K562 (cell line): ENCODE data around the gene CTH. TPM values are rescaled to one million over a fixed set of nuclear protein-coding genes. Genes with fewer than 3 reads are reported as not detected.

Experiments
- ATAC-seq: fragments of 200-7000 bp; cut with Tn5 transposase; 3 replicates; pipeline ENCODE4 v1.9.1; 2020; ENCODE audit warnings: moderate library complexity
- BruUV-seq: library from RNA; stranded (reverse); fragments of 400-500 nt; replicated peaks from 2 replicates; lab custom pipeline; 2021; lab: Mats Ljungman, UMichigan
- CTCF ChIA-PET: fragments of 300-600 bp; formaldehyde crosslinking; extraction: SDS; loops from one replicate; lab custom pipeline; 2021; ENCODE audit warnings: low intra/inter-chr PET ratio; lab: Yijun Ruan, JAX
- POLR2A ChIA-PET: fragments of 300-600, 350-650 bp; sonication (Branson Sonifier 250); formaldehyde crosslinking; extraction: SDS; loops from one replicate; lab custom pipeline; 2021; ENCODE audit warnings: antibody characterized with exemption, inconsistent platforms; lab: Yijun Ruan, JAX
- DNase-seq, 4 experiments: peaks; one replicate each; pipeline versions ENCODE4 v3.0.0 to v3.0.0-alpha.2; 2011 to 2018; ENCODE audit warnings: low spot score in 3 of 4, mixed read lengths in 3 of 4; ENCODE audit errors: extremely low read depth in 1 of 4
- FAIRE-seq: peaks from 2 replicates; lab custom pipeline; 2011; peaks lifted over from hg19 to GRCh38; lab: Jason Lieb, UNC
- H2AFZ ChIP-seq: 2 replicates; pipeline ENCODE4 v1.6.0; 2011; ENCODE audit warnings: low read depth, low read length, control low read depth, inconsistent platforms
- H3K27ac ChIP-seq: fragments of 200-600 bp; 3 replicates; pipeline ENCODE4 v1.8.0; 2011; ENCODE audit warnings: low read depth, mild to moderate bottlenecking, control low read depth, inconsistent platforms, low read length, moderate library complexity, mixed read lengths; ENCODE audit errors: extremely low read depth
- H3K27me3 ChIP-seq, 2 experiments: fragments of 300-600 bp in 1 of 2; 2 replicates in 1 of 2; 3 replicates in 1 of 2; pipeline versions ENCODE4 v1.6.0 to v1.8.0; 2011; ENCODE audit warnings: inconsistent platforms in 2 of 2, low read length in 2 of 2, mild to moderate bottlenecking in 1 of 2, mixed read lengths in 1 of 2, moderate library complexity in 1 of 2; ENCODE audit not compliant: control insufficient read depth in 2 of 2, insufficient read depth in 2 of 2
- H3K36me3 ChIP-seq: fragments of 300-600 bp; 3 replicates; pipeline ENCODE4 v1.8.0; 2011; ENCODE audit warnings: mild to moderate bottlenecking, low read length, inconsistent platforms; ENCODE audit not compliant: control insufficient read depth, insufficient read depth
- H3K4me1 ChIP-seq, 2 experiments: fragments of 200-600 bp in 1 of 2; replicated peaks in 1 of 2; 2 replicates in 1 of 2; 3 replicates in 1 of 2; pipeline versions ENCODE4 v1.5.1 to v1.8.0; 2011; ENCODE audit warnings: inconsistent platforms in 2 of 2, low read length in 2 of 2, mild to moderate bottlenecking in 1 of 2, mixed read lengths in 1 of 2, moderate library complexity in 1 of 2; ENCODE audit not compliant: control insufficient read depth in 2 of 2, insufficient read depth in 2 of 2
- H3K4me2 ChIP-seq: 2 replicates; pipeline ENCODE4 v1.6.1; 2011; ENCODE audit warnings: low read length, control low read depth, inconsistent platforms, mixed read lengths; ENCODE audit not compliant: insufficient read depth
- H3K4me3 ChIP-seq: fragments of 200-600 bp; sonication (generic), shearing (Covaris generic); 2 replicates; pipeline ENCODE4 v1.5.1; 2016; ENCODE audit warnings: control low read depth, inconsistent platforms
- H3K79me2 ChIP-seq: fragments of 200-600 bp; 3 replicates; pipeline ENCODE4 v1.8.0; 2011; ENCODE audit warnings: low read length, inconsistent platforms; ENCODE audit not compliant: control insufficient read depth, insufficient read depth
- H3K9ac ChIP-seq, 2 experiments: 2 replicates each; pipeline versions ENCODE4 v1.6.0 to v1.6.1; 2011; ENCODE audit warnings: low read depth in 2 of 2, low read length in 2 of 2, control low read depth in 1 of 2, inconsistent platforms in 1 of 2, mild to moderate bottlenecking in 1 of 2, mixed read lengths in 1 of 2; ENCODE audit not compliant: insufficient read depth in 1 of 2
- H3K9me1 ChIP-seq: one replicate; pipeline ENCODE4 v1.6.0; 2011; ENCODE audit warnings: inconsistent platforms, mild to moderate bottlenecking, low read length, moderate library complexity; ENCODE audit not compliant: control insufficient read depth, insufficient read depth
- H3K9me3 ChIP-seq: replicated peaks from 2 replicates; pipeline ENCODE4 v1.5.1; 2011; ENCODE audit warnings: low read depth, low read length, inconsistent platforms; ENCODE audit not compliant: control insufficient read depth, insufficient read depth
- H4K20me1 ChIP-seq: replicated peaks from 2 replicates; pipeline ENCODE4 v1.6.1; 2011; ENCODE audit warnings: low read length, inconsistent platforms, mixed read lengths; ENCODE audit not compliant: control insufficient read depth, insufficient read depth
- C11orf30 ChIP-seq: fragments of 450-650 bp; IDR thresholded peaks from 2 replicates; pipeline ENCODE4 v1.6.1; 2016; ENCODE audit warnings: low read depth, mild to moderate bottlenecking
- ELF2 ChIP-seq: fragments of 250-450 bp; sonication (Bioruptor Pico); IDR thresholded peaks from 2 replicates; pipeline ENCODE4 v1.5.0; 2021; ENCODE audit warnings: mild to moderate bottlenecking
- HDAC1 ChIP-seq, 2 experiments: fragments of 450-650 bp; IDR thresholded peaks; 2 replicates each; pipeline ENCODE4 v1.6.1; 2016 to 2017; ENCODE audit warnings: inconsistent platforms in 1 of 2, mild to moderate bottlenecking in 1 of 2, moderate library complexity in 1 of 2
- HDAC6 ChIP-seq: IDR thresholded peaks from 2 replicates; pipeline ENCODE4 v1.6.1; 2012; ENCODE audit warnings: low read depth, mild to moderate bottlenecking, control low read depth, inconsistent platforms, low read length, moderate library complexity
- KLF10 ChIP-seq: fragments of 250-450 bp; sonication (Bioruptor Pico); IDR thresholded peaks from 2 replicates; pipeline ENCODE4 v1.6.1; 2021; ENCODE audit warnings: matching md5 sums
- L3MBTL2 ChIP-seq: fragments of 450-650 bp; IDR thresholded peaks from 2 replicates; pipeline ENCODE4 v1.6.1; 2016; ENCODE audit warnings: mild to moderate bottlenecking, moderate library complexity
- MAFF ChIP-seq: IDR thresholded peaks from 2 replicates; pipeline ENCODE4 v1.6.1; 2012; ENCODE audit warnings: low read length, improper control_type of control experiment
- POLR3G ChIP-seq: IDR thresholded peaks from 2 replicates; pipeline ENCODE4 v1.6.1; 2011; ENCODE audit not compliant: insufficient read length, insufficient replicate concordance; ENCODE audit errors: extremely low read depth
- SMAD2 ChIP-seq: fragments of 150-350 bp; IDR thresholded peaks from 2 replicates; pipeline ENCODE4 v1.6.1; 2014; ENCODE audit warnings: low read depth, mild to moderate bottlenecking, low read length
- ZC3H4 ChIP-seq: sonication (generic); formaldehyde crosslinking; IDR thresholded peaks from 2 replicates; pipeline ENCODE4 v1.9.0; 2021; ENCODE audit warnings: missing genetic modification reagents, borderline replicate concordance
- whole genome bisulfite sequencing: fragments of 100-300 bp; shearing (Covaris generic); methylation state at CpG from one replicate; pipeline ENCODE4 v1.1.6; 2016; ENCODE audit warnings: low coverage, mixed read lengths; ENCODE audit not compliant: insufficient coverage; ENCODE audit errors: missing lambda C conversion rate; 5-methylcytosine and 5-hydroxymethylcytosine counted together
- in situ Hi-C: fragments of 300-500 bp; cut with MboI; formaldehyde crosslinking; loops from 4 replicates; pipeline ENCODE4 v1.15.0; 2018; ENCODE audit warnings: inconsistent platforms, mixed read lengths
- intact Hi-C: fragments of 100-400 bp; cut with micrococcal nuclease; formaldehyde crosslinking; loops from 2 replicates; pipeline ENCODE4 v1.14.2; 2022
- polyA plus RNA-seq, 8 experiments: library from polyadenylated mRNA; depleted of rRNA in 4 of 8; stranded (reverse) in 5 of 8; unstranded in 3 of 8; fragments of >200 nt; fragmentation: Nextera tagmentation in 2 of 8; fragmentation: Illumina TruSeq in 1 of 8; extraction: Ambion mirVana in 2 of 8; extraction: Trizol in 1 of 8; gene quantifications; 2 replicates each; pipeline versions ENCODE4 v1.2.1 to v1.2.3, GENCODE V29; 2011 to 2014; ENCODE audit warnings: inconsistent platforms in 1 of 8, missing spikeins in 1 of 8
- total RNA-seq, 7 experiments: library from RNA; depleted of rRNA in 6 of 7; stranded (reverse); fragments of >200 nt in 6 of 7; fragmentation: Illumina TruSeq in 2 of 7; extraction: Trizol in 2 of 7; gene quantifications; 2 replicates each; pipeline versions ENCODE4 v1.2.1 to v1.2.3, GENCODE V29; 2011 to 2021; ENCODE audit warnings: low replicate concordance in 1 of 7
- TF ChIP-seq, protein P1 (sequence below): fragments of 450-650 bp; conservative IDR thresholded peaks from 2 replicates; pipeline ENCODE4 v1.6.1; 2016; ENCODE audit warnings: missing genetic modification characterization, low read depth, mild to moderate bottlenecking, control low read depth, missing compliant biosample characterization
- TF ChIP-seq, protein P2 (sequence below): sonication (generic); formaldehyde crosslinking; IDR thresholded peaks from 2 replicates; pipeline ENCODE4 v1.8.1; 2023; ENCODE audit warnings: missing genetic modification reagents, mild to moderate bottlenecking, borderline replicate concordance

CTH gene
- total and polyA plus RNA-seq, 9 of the 15 experiments (the other 6 are each of a cell fraction or from before 2014, with no cell fraction given): 8.0 to 54.4 (median 30.9) TPM

DNA sequence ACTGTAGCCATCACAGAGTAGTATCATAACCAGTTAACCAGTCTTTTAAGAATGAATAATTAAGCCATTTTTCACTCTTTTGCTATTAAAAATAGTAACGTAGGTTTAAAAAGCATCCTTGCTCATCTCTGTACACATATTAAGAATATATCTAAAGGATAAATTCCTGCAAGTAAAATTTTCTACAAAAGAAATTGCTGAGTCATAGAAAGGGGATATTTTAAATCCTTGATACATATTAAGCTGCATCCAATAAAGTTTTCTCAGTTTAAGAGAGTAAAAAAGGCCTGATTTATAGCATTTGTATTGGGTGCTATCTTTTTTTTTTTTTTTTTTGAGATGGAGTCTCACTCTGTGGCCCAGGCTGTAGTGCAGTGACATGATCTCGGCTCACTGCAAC is 1.9 kb upstream of the CTH start (continued):
- TF ChIP-seq, protein P1, sequence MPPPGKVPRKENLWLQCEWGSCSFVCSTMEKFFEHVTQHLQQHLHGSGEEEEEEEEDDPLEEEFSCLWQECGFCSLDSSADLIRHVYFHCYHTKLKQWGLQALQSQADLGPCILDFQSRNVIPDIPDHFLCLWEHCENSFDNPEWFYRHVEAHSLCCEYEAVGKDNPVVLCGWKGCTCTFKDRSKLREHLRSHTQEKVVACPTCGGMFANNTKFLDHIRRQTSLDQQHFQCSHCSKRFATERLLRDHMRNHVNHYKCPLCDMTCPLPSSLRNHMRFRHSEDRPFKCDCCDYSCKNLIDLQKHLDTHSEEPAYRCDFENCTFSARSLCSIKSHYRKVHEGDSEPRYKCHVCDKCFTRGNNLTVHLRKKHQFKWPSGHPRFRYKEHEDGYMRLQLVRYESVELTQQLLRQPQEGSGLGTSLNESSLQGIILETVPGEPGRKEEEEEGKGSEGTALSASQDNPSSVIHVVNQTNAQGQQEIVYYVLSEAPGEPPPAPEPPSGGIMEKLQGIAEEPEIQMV (tag): no peak
- TF ChIP-seq C11orf30 (peak; percentile 76), MAFF (peak; percentile 72)

DNA sequence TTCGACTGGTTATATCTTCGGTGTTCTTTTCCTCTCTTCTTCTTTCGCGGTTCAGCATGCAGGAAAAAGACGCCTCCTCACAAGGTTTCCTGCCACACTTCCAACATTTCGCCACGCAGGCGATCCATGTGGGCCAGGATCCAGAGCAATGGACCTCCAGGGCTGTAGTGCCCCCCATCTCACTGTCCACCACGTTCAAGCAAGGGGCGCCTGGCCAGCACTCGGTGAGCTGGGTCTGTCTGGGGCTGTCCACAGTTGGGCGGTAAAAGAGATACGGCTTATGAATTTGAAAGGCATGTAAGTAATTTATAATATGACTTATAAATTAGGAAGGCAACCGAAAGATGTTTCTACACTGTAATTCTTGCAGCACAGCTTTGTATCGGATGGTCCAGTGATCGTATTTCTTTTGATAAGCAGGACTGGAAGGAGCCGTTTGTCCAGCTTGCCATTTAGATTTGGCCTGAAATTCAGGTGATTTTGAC is 334 bp downstream of the CTH start:
- under 1% methylated on average over 14 of the region's 17 CpGs for WGBS
- DNase-seq (no peak), FAIRE-seq (no peak), ATAC-seq (peak; percentile 73)
- intact Hi-C loops: loop anchor here (1.0 to 5.0 kb wide), 5 partner anchors 58 to 279 kb away; partner anchors contain the start of genes LRRC40 and SRSF11
- Histone ChIP-seq H3K9me1 (no peaks in the 10 kb centered on the region), H3K9me3 (no peaks in the 10 kb centered on the region), H3K27me3 (no peaks in the 10 kb centered on the region), H4K20me1 (no peaks in the 10 kb centered on the region), H3K36me3 (peaks cover 8% of the 10 kb centered on the region; the same call in 2 of the 3 replicates), H3K4me2 (peak overlapping the region; percentile 99), H2AFZ (peak overlapping the region; percentile 97), H3K4me3 (peak overlapping the region; percentile 97), H3K79me2 (peaks cover 37% of the 10 kb centered on the region), H3K27ac (peak overlapping the region; percentile 97), H3K4me1 (no peaks in the 10 kb centered on the region; a peak in 2 of 5 replicates), H3K9ac (peak overlapping the region; percentile 95 to 99)
- BruUV-seq: TSS peak; percentile 85
- ChIA-PET CTCF (no interaction called here), POLR2A (interaction anchor here (0.6 to 4.5 kb wide), 29 partner anchors 10 to 635 kb away, joined by 3 to 45 read pairs (median 4); partner anchors contain the start of genes ANKRD13C and LRRC40)
- in situ Hi-C loops: no loop called here
- 0 out of 2 replicates have a peak, but pooled peaks have one; percentile 70 for TF ChIP-seq ZC3H4 (CRISPR knock-in tag)
- TF ChIP-seq SMAD2: no peak
- no peak for TF ChIP-seq ELF2 (CRISPR knock-in tag)
- peak in 1 of 2 experiments; percentile 31; a peak in 1 of 4 replicates for TF ChIP-seq HDAC1 (IDR thresholded peaks at IDR 0.05)
- TF ChIP-seq L3MBTL2: no peak
- TF ChIP-seq KLF10 (CRISPR knock-in tag): no peak
- no peak for TF ChIP-seq HDAC6
- TF ChIP-seq, protein P2, sequence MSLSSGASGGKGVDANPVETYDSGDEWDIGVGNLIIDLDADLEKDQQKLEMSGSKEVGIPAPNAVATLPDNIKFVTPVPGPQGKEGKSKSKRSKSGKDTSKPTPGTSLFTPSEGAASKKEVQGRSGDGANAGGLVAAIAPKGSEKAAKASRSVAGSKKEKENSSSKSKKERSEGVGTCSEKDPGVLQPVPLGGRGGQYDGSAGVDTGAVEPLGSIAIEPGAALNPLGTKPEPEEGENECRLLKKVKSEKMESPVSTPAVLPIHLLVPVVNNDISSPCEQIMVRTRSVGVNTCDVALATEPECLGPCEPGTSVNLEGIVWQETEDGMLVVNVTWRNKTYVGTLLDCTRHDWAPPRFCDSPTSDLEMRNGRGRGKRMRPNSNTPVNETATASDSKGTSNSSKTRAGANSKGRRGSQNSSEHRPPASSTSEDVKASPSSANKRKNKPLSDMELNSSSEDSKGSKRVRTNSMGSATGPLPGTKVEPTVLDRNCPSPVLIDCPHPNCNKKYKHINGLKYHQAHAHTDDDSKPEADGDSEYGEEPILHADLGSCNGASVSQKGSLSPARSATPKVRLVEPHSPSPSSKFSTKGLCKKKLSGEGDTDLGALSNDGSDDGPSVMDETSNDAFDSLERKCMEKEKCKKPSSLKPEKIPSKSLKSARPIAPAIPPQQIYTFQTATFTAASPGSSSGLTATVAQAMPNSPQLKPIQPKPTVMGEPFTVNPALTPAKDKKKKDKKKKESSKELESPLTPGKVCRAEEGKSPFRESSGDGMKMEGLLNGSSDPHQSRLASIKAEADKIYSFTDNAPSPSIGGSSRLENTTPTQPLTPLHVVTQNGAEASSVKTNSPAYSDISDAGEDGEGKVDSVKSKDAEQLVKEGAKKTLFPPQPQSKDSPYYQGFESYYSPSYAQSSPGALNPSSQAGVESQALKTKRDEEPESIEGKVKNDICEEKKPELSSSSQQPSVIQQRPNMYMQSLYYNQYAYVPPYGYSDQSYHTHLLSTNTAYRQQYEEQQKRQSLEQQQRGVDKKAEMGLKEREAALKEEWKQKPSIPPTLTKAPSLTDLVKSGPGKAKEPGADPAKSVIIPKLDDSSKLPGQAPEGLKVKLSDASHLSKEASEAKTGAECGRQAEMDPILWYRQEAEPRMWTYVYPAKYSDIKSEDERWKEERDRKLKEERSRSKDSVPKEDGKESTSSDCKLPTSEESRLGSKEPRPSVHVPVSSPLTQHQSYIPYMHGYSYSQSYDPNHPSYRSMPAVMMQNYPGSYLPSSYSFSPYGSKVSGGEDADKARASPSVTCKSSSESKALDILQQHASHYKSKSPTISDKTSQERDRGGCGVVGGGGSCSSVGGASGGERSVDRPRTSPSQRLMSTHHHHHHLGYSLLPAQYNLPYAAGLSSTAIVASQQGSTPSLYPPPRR (CRISPR knock-in tag): no peak
- no peak for TF ChIP-seq POLR3G
